ENCODE results near the gene LRRIQ1. TPM values are rescaled to one million over a fixed set of nuclear protein-coding genes. Genes with fewer than 3 reads are reported as not detected.
A peak's percentile ranks its signal among the peaks of the same experiment; 100 is the strongest.

The LRRIQ1 gene
- total RNA-seq, 1 experiment from 2014 or later = 5.2 TPM

- TF ChIP-seq CTCF (conservative IDR thresholded peaks at IDR 0.05) (no peak), EZH2 (IDR thresholded peaks at IDR 0.05; ENCODE audit: low read depth) (no peak)
- POLR2A ChIA-PET (ENCODE audit: unreplicated experiment) = no interaction called here
- Histone ChIP-seq H3K27me3 (ENCODE audit: insufficient read depth, low read depth) (no peaks in the 10 kb centered on the region), H3K4me3 (no peak overlapping the region), H3K9me2 (ENCODE audit: insufficient read depth) (no peaks in the 10 kb centered on the region; the same call in 1 of the 2 replicates), H3K9me3 (ENCODE audit: insufficient read depth, low read depth) (no peaks in the 10 kb centered on the region), H2AFZ (no peak overlapping the region), H3K79me2 (ENCODE audit: low read depth) (no peaks in the 10 kb centered on the region), H3K36me3 (ENCODE audit: low read depth) (no peaks in the 10 kb centered on the region), H3K27ac (no peak overlapping the region), H4K20me1 (ENCODE audit: insufficient read depth) (no peaks in the 10 kb centered on the region), H3F3A (ENCODE audit: insufficient read depth, low read depth) (no peaks in the 10 kb centered on the region), H3K4me1 (replicated peaks; ENCODE audit: insufficient read depth) (no peaks in the 10 kb centered on the region), H3K4me2 (no peak overlapping the region)
- intact Hi-C loops (cut with micrococcal nuclease; ENCODE audit: unreplicated experiment) = no loop called here
- BruUV-seq (replicated peaks) = no TSS peak
- DNase-seq = no peak
- CTCF ChIA-PET = no interaction called here
Measured at GRCh38 chr12:85005615-85006014, 30.5 kb upstream of the LRRIQ1 start.

- TF ChIP-seq CTCF (conservative IDR thresholded peaks at IDR 0.05) (no peak), EZH2 (IDR thresholded peaks at IDR 0.05; ENCODE audit: low read depth) (no peak)
- no peak overlapping the region for H3K4me2 ChIP-seq
Measured at GRCh38 chr12:85006206-85006605, 29.9 kb upstream of the LRRIQ1 start.

GRCh38 chr12:85007836-85008235 is 28.3 kb upstream of the LRRIQ1 start:
- Histone ChIP-seq H3F3A (ENCODE audit: insufficient read depth, low read depth) (no peaks in the 10 kb centered on the region), H2AFZ (peak overlapping the region; percentile 23; the same call in 1 of the 2 replicates), H3K27ac (no peak overlapping the region), H3K36me3 (ENCODE audit: low read depth) (no peaks in the 10 kb centered on the region), H3K4me3 (no peak overlapping the region), H3K27me3 (ENCODE audit: insufficient read depth, low read depth) (no peaks in the 10 kb centered on the region), H3K79me2 (ENCODE audit: low read depth) (no peaks in the 10 kb centered on the region), H3K4me1 (replicated peaks; ENCODE audit: insufficient read depth) (no peaks in the 10 kb centered on the region), H3K9me2 (ENCODE audit: insufficient read depth) (no peaks in the 10 kb centered on the region; the same call in 1 of the 2 replicates), H3K4me2 (no peak overlapping the region), H3K9me3 (ENCODE audit: insufficient read depth, low read depth) (no peaks in the 10 kb centered on the region), H4K20me1 (ENCODE audit: insufficient read depth) (no peaks in the 10 kb centered on the region)
- no TSS peak for BruUV-seq (replicated peaks)
- intact Hi-C loops (cut with micrococcal nuclease; ENCODE audit: unreplicated experiment) = no loop called here
- TF ChIP-seq EZH2 (IDR thresholded peaks at IDR 0.05; ENCODE audit: low read depth) (no peak), CTCF (conservative IDR thresholded peaks at IDR 0.05) (no peak)
- ChIA-PET POLR2A (ENCODE audit: unreplicated experiment) (no interaction called here), CTCF (no interaction called here)
- DNase-seq = no peak

More at GRCh38 chr12:85006206-85006605, 29.9 kb upstream of the LRRIQ1 start:
- intact Hi-C loops (cut with micrococcal nuclease; ENCODE audit: unreplicated experiment) = no loop called here
- ChIA-PET POLR2A (ENCODE audit: unreplicated experiment) (no interaction called here), CTCF (no interaction called here)
- no peak overlapping the region for H3K27ac ChIP-seq
- no peak for DNase-seq
- no peaks in the 10 kb centered on the region; the same call in 1 of the 2 replicates for H3K9me2 ChIP-seq (ENCODE audit: insufficient read depth)
- no peaks in the 10 kb centered on the region for H3K27me3 ChIP-seq (ENCODE audit: insufficient read depth, low read depth)
- H3K4me1 ChIP-seq (replicated peaks; ENCODE audit: insufficient read depth) = no peaks in the 10 kb centered on the region
- H4K20me1 ChIP-seq (ENCODE audit: insufficient read depth) = no peaks in the 10 kb centered on the region
- H3F3A ChIP-seq (ENCODE audit: insufficient read depth, low read depth) = no peaks in the 10 kb centered on the region
- BruUV-seq (replicated peaks) = no TSS peak
- H3K36me3 ChIP-seq (ENCODE audit: low read depth) = no peaks in the 10 kb centered on the region
- no peaks in the 10 kb centered on the region for H3K9me3 ChIP-seq (ENCODE audit: insufficient read depth, low read depth)
- H3K79me2 ChIP-seq (ENCODE audit: low read depth) = no peaks in the 10 kb centered on the region
- H2AFZ ChIP-seq = no peak overlapping the region
- H3K4me3 ChIP-seq = no peak overlapping the region

All from PC-9 (cell line).